Measurements from ENCODE around the gene EXOSC7.
"Not testable (repeated sequence)": the region's sequence is repeated elsewhere in the genome, so short reads cannot be mapped to it uniquely, and the experiment has no call there.

EXOSC7 gene

GRCh38 chr3:45049807-45050206 is 73.8 kb downstream of the EXOSC7 start:
- H3K9me2 ChIP-seq (replicated peaks; ENCODE audit: insufficient read depth, low read length) = no peaks in the 10 kb centered on the region
- no peak overlapping the region for H3K4me2 ChIP-seq (ENCODE audit: low read depth, low read length, poor library complexity, severe bottlenecking)
- no peaks in the 10 kb centered on the region for H3F3A ChIP-seq (ENCODE audit: insufficient read depth)
- no peak overlapping the region for H3K4me3 ChIP-seq (ENCODE audit: insufficient read depth, low read length, poor library complexity, severe bottlenecking)
- TF ChIP-seq CTCF (IDR thresholded peaks at IDR 0.05; ENCODE audit: insufficient read depth, low read length, poor library complexity, severe bottlenecking) (no peak), EZH2phosphoT487 (conservative IDR thresholded peaks at IDR 0.05; ENCODE audit: low read length) (no peak)
- no peak overlapping the region for H3K9ac ChIP-seq (ENCODE audit: low read length)
- no peaks in the 10 kb centered on the region for H3K79me2 ChIP-seq (ENCODE audit: insufficient read depth, low read length)
- no peaks in the 10 kb centered on the region for H3K9me3 ChIP-seq (ENCODE audit: insufficient read depth, low read length)
- H2AFZ ChIP-seq (ENCODE audit: low read depth, low read length, severe bottlenecking) = no peak overlapping the region
- H4K20me1 ChIP-seq (ENCODE audit: low read depth, low read length) = no peaks in the 10 kb centered on the region
- no peaks in the 10 kb centered on the region for H3K36me3 ChIP-seq (ENCODE audit: low read length)
- no peaks in the 10 kb centered on the region for H3K27me3 ChIP-seq (ENCODE audit: low read length)
- H3K27ac ChIP-seq (ENCODE audit: low read depth, low read length) = no peak overlapping the region

DNA sequence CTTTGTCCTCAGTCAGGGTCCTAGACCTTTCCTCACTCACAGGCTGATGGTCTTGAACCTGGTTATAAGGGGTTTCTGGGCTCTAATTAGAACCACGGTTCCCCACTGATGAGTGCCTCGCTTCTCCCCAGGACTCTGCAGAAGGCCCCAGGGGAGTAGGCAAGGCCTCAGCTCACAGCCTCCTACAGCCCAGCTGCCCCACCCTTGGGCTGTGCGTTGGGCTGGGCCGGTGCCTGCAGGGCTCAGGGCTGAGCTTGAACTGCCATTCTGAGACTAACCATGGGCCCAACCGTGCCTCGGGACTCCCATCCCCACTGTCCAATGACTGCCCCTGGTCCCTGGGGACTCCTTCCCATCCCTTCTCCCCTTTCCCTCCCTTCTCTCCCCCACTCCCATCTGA is 75.6 kb downstream of the EXOSC7 start:
- Histone ChIP-seq H3K27ac (ENCODE audit: low read depth, low read length) (no peak overlapping the region), H3K9me3 (ENCODE audit: insufficient read depth, low read length) (no peaks in the 10 kb centered on the region), H4K20me1 (ENCODE audit: low read depth, low read length) (no peaks in the 10 kb centered on the region), H3K36me3 (ENCODE audit: low read length) (no peaks in the 10 kb centered on the region), H3K9me2 (replicated peaks; ENCODE audit: insufficient read depth, low read length) (no peaks in the 10 kb centered on the region), H3K4me3 (ENCODE audit: insufficient read depth, low read length, poor library complexity, severe bottlenecking) (no peak overlapping the region), H3K27me3 (ENCODE audit: low read length) (no peaks in the 10 kb centered on the region), H3K79me2 (ENCODE audit: insufficient read depth, low read length) (no peaks in the 10 kb centered on the region), H3K4me2 (ENCODE audit: low read depth, low read length, poor library complexity, severe bottlenecking) (no peak overlapping the region), H2AFZ (ENCODE audit: low read depth, low read length, severe bottlenecking) (no peak overlapping the region), H3K9ac (ENCODE audit: low read length) (no peak overlapping the region), H3F3A (ENCODE audit: insufficient read depth) (no peaks in the 10 kb centered on the region)
- TF ChIP-seq EZH2phosphoT487 (conservative IDR thresholded peaks at IDR 0.05; ENCODE audit: low read length) = no peak
- TF ChIP-seq CTCF (IDR thresholded peaks at IDR 0.05; ENCODE audit: insufficient read depth, low read length, poor library complexity, severe bottlenecking) = no peak

- H3K27ac ChIP-seq (ENCODE audit: low read depth, low read length); H3K9me3 ChIP-seq (ENCODE audit: insufficient read depth, low read length); H3K4me2 ChIP-seq (ENCODE audit: low read depth, low read length, poor library complexity, severe bottlenecking); H2AFZ ChIP-seq (ENCODE audit: low read depth, low read length, severe bottlenecking); H3K9me2 ChIP-seq (replicated peaks; ENCODE audit: insufficient read depth, low read length); H3K4me3 ChIP-seq (ENCODE audit: insufficient read depth, low read length, poor library complexity, severe bottlenecking); H3K9ac ChIP-seq (ENCODE audit: low read length); H3K27me3 ChIP-seq (ENCODE audit: low read length); H4K20me1 ChIP-seq (ENCODE audit: low read depth, low read length); H3K36me3 ChIP-seq (ENCODE audit: low read length); H3F3A ChIP-seq (ENCODE audit: insufficient read depth); H3K79me2 ChIP-seq (ENCODE audit: insufficient read depth, low read length): not testable (repeated sequence)
These were observed 77.8 kb downstream of the EXOSC7 start for GRCh38 chr3:45053805-45054195.

DNA sequence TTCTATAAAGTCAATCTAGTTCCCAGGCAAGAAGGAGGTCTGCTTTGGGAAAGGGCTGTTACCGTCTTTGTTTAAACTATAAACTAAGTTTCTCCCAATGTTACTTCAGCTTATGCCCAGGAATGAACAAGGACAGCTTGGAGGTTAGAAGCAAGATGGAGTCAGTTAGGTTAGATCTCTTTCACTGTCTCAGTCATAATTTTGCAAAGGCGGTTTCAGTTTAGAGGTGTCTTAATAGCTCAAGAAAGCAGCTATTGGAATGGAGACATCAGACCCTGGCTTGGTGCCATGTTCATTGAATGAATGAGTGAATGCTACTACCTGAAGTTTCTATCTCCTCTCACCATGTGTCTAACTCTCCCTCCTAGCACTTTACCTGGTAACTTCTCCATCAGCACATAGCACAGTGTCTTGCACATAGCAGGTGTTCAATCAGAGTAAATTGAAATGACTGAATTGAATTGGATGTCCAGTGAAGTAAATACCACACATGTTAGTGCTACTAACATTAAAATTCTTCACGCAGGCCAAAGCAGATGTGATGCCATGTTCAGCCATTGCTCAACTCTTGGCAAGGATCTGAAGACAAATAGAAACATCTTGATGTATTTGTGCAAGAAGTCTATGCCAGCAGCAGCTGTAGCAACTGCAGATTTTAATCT is 78.3 kb downstream of the EXOSC7 start:
- Histone ChIP-seq H2AFZ (ENCODE audit: low read depth, low read length, severe bottlenecking) (no peak overlapping the region), H3K4me3 (ENCODE audit: insufficient read depth, low read length, poor library complexity, severe bottlenecking) (no peak overlapping the region), H3K27ac (ENCODE audit: low read depth, low read length) (no peak overlapping the region), H3K9me2 (replicated peaks; ENCODE audit: insufficient read depth, low read length) (no peaks in the 10 kb centered on the region), H3K4me2 (ENCODE audit: low read depth, low read length, poor library complexity, severe bottlenecking) (no peak overlapping the region), H3K27me3 (ENCODE audit: low read length) (no peaks in the 10 kb centered on the region), H4K20me1 (ENCODE audit: low read depth, low read length) (no peaks in the 10 kb centered on the region), H3K36me3 (ENCODE audit: low read length) (no peaks in the 10 kb centered on the region), H3K9me3 (ENCODE audit: insufficient read depth, low read length) (no peaks in the 10 kb centered on the region), H3K9ac (ENCODE audit: low read length) (no peak overlapping the region), H3K79me2 (ENCODE audit: insufficient read depth, low read length) (no peaks in the 10 kb centered on the region), H3F3A (ENCODE audit: insufficient read depth) (no peaks in the 10 kb centered on the region)
- TF ChIP-seq CTCF (IDR thresholded peaks at IDR 0.05; ENCODE audit: insufficient read depth, low read length, poor library complexity, severe bottlenecking) = no peak
- no peak for TF ChIP-seq EZH2phosphoT487 (conservative IDR thresholded peaks at IDR 0.05; ENCODE audit: low read length)

Data from SU-DHL-6 (cell line).